Liver (tissue), 3 donors: ENCODE data around the gene KMT2A.

Source experiments
- FOXA1 ChIP-seq: IDR thresholded peaks from 2 replicates; pipeline ENCODE4 v1.6.1; 2016; ENCODE audit warnings: antibody characterized with exemption
- GABPA ChIP-seq, 2 donors: IDR thresholded peaks in 1 of 2; conservative IDR thresholded peaks in 1 of 2; 2 replicates each; pipeline ENCODE4 v1.6.1; 2016; ENCODE audit warnings: antibody characterized with exemption in 2 of 2, mild to moderate bottlenecking in 1 of 2, moderate library complexity in 1 of 2
- HNF4A ChIP-seq, 2 donors: conservative IDR thresholded peaks; 2 replicates each; pipeline ENCODE4 v1.6.1; 2016; ENCODE audit warnings: antibody characterized with exemption in 2 of 2, mild to moderate bottlenecking in 2 of 2
- SP1 ChIP-seq: IDR thresholded peaks from 2 replicates; pipeline ENCODE4 v1.6.1; 2018; ENCODE audit warnings: antibody characterized with exemption, mild to moderate bottlenecking
- YY1 ChIP-seq: IDR thresholded peaks from 2 replicates; pipeline ENCODE4 v1.6.1; 2016; ENCODE audit warnings: antibody characterized with exemption, mild to moderate bottlenecking
- TF ChIP-seq, protein P1 (sequence below): fragments of 150-350 bp; IDR thresholded peaks from 2 replicates; pipeline ENCODE4 v1.5.1; 2017; ENCODE audit warnings: improper control_type of control experiment, low read depth, low read length; ENCODE audit not compliant: missing input control
- TF ChIP-seq, protein P2 (sequence below): IDR thresholded peaks from 2 replicates; pipeline ENCODE4 v1.6.1; 2016; ENCODE audit warnings: antibody characterized with exemption, mild to moderate bottlenecking
- donor health status: healthy.
- donor health status: healthy.

DNA sequence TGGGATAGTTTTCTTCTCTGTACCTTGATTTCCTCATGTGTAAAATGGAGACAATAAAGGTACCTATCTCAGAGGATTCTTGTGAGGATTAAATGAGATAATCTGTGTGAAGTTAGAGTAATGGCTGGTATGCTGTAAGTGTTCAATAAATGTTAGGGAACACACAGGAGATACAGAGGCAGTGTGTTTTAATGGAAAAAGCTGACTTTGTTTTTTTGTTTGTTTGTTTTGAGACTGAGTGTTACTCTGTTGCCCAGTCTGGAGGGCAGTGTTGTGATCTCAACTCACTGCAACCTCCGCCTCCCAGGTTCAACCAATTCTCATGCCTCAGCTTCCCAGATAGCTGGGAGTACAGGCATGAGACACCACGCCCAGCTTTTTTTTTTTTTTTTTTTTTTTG is 133.4 kb downstream of the KMT2A start:
- TF ChIP-seq GABPA (IDR thresholded peaks at IDR 0.05 in 1 of 2, conservative IDR thresholded peaks at IDR 0.05 in 1 of 2) (no peak), FOXA1 (no peak), YY1 (no peak), SP1 (no peak), HNF4A (conservative IDR thresholded peaks at IDR 0.05) (no peak)
- TF ChIP-seq, protein P1, sequence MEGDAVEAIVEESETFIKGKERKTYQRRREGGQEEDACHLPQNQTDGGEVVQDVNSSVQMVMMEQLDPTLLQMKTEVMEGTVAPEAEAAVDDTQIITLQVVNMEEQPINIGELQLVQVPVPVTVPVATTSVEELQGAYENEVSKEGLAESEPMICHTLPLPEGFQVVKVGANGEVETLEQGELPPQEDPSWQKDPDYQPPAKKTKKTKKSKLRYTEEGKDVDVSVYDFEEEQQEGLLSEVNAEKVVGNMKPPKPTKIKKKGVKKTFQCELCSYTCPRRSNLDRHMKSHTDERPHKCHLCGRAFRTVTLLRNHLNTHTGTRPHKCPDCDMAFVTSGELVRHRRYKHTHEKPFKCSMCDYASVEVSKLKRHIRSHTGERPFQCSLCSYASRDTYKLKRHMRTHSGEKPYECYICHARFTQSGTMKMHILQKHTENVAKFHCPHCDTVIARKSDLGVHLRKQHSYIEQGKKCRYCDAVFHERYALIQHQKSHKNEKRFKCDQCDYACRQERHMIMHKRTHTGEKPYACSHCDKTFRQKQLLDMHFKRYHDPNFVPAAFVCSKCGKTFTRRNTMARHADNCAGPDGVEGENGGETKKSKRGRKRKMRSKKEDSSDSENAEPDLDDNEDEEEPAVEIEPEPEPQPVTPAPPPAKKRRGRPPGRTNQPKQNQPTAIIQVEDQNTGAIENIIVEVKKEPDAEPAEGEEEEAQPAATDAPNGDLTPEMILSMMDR, result no peak
- TF ChIP-seq, protein P2, sequence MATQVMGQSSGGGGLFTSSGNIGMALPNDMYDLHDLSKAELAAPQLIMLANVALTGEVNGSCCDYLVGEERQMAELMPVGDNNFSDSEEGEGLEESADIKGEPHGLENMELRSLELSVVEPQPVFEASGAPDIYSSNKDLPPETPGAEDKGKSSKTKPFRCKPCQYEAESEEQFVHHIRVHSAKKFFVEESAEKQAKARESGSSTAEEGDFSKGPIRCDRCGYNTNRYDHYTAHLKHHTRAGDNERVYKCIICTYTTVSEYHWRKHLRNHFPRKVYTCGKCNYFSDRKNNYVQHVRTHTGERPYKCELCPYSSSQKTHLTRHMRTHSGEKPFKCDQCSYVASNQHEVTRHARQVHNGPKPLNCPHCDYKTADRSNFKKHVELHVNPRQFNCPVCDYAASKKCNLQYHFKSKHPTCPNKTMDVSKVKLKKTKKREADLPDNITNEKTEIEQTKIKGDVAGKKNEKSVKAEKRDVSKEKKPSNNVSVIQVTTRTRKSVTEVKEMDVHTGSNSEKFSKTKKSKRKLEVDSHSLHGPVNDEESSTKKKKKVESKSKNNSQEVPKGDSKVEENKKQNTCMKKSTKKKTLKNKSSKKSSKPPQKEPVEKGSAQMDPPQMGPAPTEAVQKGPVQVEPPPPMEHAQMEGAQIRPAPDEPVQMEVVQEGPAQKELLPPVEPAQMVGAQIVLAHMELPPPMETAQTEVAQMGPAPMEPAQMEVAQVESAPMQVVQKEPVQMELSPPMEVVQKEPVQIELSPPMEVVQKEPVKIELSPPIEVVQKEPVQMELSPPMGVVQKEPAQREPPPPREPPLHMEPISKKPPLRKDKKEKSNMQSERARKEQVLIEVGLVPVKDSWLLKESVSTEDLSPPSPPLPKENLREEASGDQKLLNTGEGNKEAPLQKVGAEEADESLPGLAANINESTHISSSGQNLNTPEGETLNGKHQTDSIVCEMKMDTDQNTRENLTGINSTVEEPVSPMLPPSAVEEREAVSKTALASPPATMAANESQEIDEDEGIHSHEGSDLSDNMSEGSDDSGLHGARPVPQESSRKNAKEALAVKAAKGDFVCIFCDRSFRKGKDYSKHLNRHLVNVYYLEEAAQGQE, result no peak
